Loucy (cell line): ENCODE results near the gene SYT9.

Experiments
- H2AFZ ChIP-seq: fragments of 200-600 bp; sonication (generic); 2 replicates; pipeline ENCODE4 v1.6.0; 2016; ENCODE audit warnings: antibody characterized with exemption, mild to moderate bottlenecking, low read length, moderate library complexity
- H3F3A ChIP-seq: fragments of 200-600 bp; 2 replicates; pipeline ENCODE4 v1.6.0; 2016; ENCODE audit warnings: antibody characterized with exemption, low read depth, mild to moderate bottlenecking
- H3K27me3 ChIP-seq: fragments of 200-600 bp; sonication (generic); 2 replicates; pipeline ENCODE4 v1.6.1; 2014; ENCODE audit warnings: low read length, mild to moderate bottlenecking; ENCODE audit not compliant: insufficient read depth, poor library complexity, severe bottlenecking
- H3K36me3 ChIP-seq: fragments of 200-600 bp; sonication (generic); 2 replicates; pipeline ENCODE4 v1.6.1; 2016; ENCODE audit warnings: low read length; ENCODE audit not compliant: insufficient read depth
- H3K4me1 ChIP-seq: fragments of 200-600 bp; sonication (generic); 2 replicates; pipeline ENCODE4 v1.5.1; 2014; ENCODE audit warnings: low read length, mild to moderate bottlenecking; ENCODE audit not compliant: insufficient read depth, poor library complexity, severe bottlenecking
- H3K4me2 ChIP-seq: fragments of 200-600 bp; sonication (generic); 2 replicates; pipeline ENCODE4 v1.6.0; 2014; ENCODE audit warnings: antibody characterized with exemption, low read length, low read depth, mild to moderate bottlenecking; ENCODE audit not compliant: poor library complexity, severe bottlenecking
- H3K4me3 ChIP-seq: fragments of 200-600 bp; sonication (generic); 2 replicates; pipeline ENCODE4 v1.5.1; 2014; ENCODE audit warnings: low read length, mild to moderate bottlenecking, mixed read lengths; ENCODE audit not compliant: poor library complexity, severe bottlenecking
- H3K79me2 ChIP-seq: fragments of 200-600 bp; sonication (generic); 2 replicates; pipeline ENCODE4 v1.6.1; 2014; ENCODE audit warnings: low read length; ENCODE audit not compliant: insufficient read depth
- H3K9ac ChIP-seq: fragments of 200-600 bp; sonication (generic); 2 replicates; pipeline ENCODE4 v1.6.0; 2014; ENCODE audit warnings: mild to moderate bottlenecking, low read depth, low read length, moderate library complexity; ENCODE audit not compliant: poor library complexity, severe bottlenecking
- H3K9me2 ChIP-seq: fragments of 200-600 bp; sonication (generic); replicated peaks from 2 replicates; pipeline ENCODE4 v1.6.1; 2016; ENCODE audit warnings: low read depth, low read length, mixed read lengths
- H3K9me3 ChIP-seq: fragments of 200-600 bp; sonication (generic); 2 replicates; pipeline ENCODE4 v1.6.1; 2014; ENCODE audit warnings: mild to moderate bottlenecking, antibody characterized with exemption, low read length, low read depth; ENCODE audit not compliant: insufficient read depth
- H4K20me1 ChIP-seq: fragments of 200-600 bp; sonication (generic); 2 replicates; pipeline ENCODE4 v1.6.0; 2014; ENCODE audit warnings: antibody characterized with exemption, low read length, mild to moderate bottlenecking; ENCODE audit not compliant: insufficient read depth, poor library complexity, severe bottlenecking
- EZH2phosphoT487 ChIP-seq: fragments of 200-600 bp; IDR thresholded peaks from 2 replicates; pipeline ENCODE4 v1.6.1; 2018; ENCODE audit warnings: antibody characterized with exemption, mild to moderate bottlenecking, moderate library complexity, borderline replicate concordance
- TF ChIP-seq, protein P1 (sequence below): fragments of 200-600 bp; sonication (generic); conservative IDR thresholded peaks from 2 replicates; pipeline ENCODE4 v1.5.1; 2014; ENCODE audit warnings: mild to moderate bottlenecking, antibody characterized with exemption, low read length

The SYT9 gene

DNA sequence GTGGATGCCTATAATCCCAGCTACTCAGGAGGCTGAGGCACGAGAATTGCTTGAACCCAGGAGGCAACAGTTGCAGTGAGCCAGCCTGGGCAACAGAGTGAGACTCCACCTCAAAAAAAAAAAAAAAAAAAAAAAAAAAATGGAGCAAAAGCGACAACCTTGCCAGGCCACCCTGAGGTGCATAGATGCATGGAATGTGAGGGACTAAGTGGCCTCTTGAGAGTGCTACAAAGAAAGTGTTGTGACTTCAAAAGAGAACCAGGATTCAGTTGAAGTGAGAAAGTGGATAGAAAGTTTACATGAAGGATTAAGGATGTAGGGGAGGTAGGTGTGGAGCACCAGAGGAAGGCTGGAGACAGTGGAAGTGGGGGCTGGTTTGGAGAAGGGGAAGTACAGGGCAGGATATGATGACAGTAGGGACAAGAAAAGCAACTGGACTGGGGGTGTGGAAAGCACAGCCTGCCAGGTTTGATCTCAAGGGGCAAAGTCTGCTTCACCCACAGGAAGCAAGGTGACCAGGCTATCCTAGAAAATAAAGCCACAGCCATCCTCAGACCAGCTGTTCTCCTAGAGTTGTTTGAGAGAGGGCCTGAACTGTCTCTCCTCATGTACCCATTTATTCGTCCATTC, 197.6 kb downstream of the SYT9 start:
- no peaks in the 10 kb centered on the region for H4K20me1 ChIP-seq
- H3K27me3 ChIP-seq = no peaks in the 10 kb centered on the region
- no peak overlapping the region for H2AFZ ChIP-seq
- H3K4me3 ChIP-seq = no peak overlapping the region
- H3K79me2 ChIP-seq = no peaks in the 10 kb centered on the region
- H3K4me2 ChIP-seq = no peak overlapping the region
- no peaks in the 10 kb centered on the region for H3F3A ChIP-seq
- no peaks in the 10 kb centered on the region for H3K9me3 ChIP-seq
- TF ChIP-seq EZH2phosphoT487 = no peak
- TF ChIP-seq, protein P1, sequence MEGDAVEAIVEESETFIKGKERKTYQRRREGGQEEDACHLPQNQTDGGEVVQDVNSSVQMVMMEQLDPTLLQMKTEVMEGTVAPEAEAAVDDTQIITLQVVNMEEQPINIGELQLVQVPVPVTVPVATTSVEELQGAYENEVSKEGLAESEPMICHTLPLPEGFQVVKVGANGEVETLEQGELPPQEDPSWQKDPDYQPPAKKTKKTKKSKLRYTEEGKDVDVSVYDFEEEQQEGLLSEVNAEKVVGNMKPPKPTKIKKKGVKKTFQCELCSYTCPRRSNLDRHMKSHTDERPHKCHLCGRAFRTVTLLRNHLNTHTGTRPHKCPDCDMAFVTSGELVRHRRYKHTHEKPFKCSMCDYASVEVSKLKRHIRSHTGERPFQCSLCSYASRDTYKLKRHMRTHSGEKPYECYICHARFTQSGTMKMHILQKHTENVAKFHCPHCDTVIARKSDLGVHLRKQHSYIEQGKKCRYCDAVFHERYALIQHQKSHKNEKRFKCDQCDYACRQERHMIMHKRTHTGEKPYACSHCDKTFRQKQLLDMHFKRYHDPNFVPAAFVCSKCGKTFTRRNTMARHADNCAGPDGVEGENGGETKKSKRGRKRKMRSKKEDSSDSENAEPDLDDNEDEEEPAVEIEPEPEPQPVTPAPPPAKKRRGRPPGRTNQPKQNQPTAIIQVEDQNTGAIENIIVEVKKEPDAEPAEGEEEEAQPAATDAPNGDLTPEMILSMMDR = no peak
- H3K9me2 ChIP-seq = no peaks in the 10 kb centered on the region
- H3K4me1 ChIP-seq = no peaks in the 10 kb centered on the region
- no peak overlapping the region for H3K9ac ChIP-seq
- no peaks in the 10 kb centered on the region for H3K36me3 ChIP-seq

DNA sequence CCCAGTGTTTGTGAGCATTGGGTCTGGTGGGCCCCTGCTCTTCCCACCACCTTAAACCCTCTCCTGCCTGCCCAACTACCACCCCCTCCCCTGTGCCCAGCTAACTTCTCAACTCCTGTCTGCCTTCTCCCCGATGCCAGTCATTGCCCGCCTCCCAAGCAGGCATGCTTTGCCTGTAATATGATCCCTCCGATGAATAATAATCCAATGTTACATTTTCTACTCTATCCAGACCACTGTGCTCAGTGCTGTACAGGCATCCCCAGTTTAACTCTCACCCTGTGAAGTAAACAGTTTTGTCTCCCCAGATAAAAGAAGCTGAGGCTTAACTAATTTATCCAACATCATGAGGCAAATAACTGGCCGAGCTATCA, 198.1 kb downstream of the SYT9 start:
- no peak for TF ChIP-seq EZH2phosphoT487
- TF ChIP-seq, protein P1 = no peak
- Histone ChIP-seq H3K4me2 (no peak overlapping the region), H3K9me3 (no peaks in the 10 kb centered on the region), H3K9ac (no peak overlapping the region), H3K27me3 (no peaks in the 10 kb centered on the region), H3K79me2 (no peaks in the 10 kb centered on the region), H2AFZ (no peak overlapping the region), H3F3A (no peaks in the 10 kb centered on the region), H4K20me1 (no peaks in the 10 kb centered on the region), H3K4me1 (no peaks in the 10 kb centered on the region), H3K36me3 (no peaks in the 10 kb centered on the region), H3K9me2 (no peaks in the 10 kb centered on the region), H3K4me3 (no peak overlapping the region)

DNA sequence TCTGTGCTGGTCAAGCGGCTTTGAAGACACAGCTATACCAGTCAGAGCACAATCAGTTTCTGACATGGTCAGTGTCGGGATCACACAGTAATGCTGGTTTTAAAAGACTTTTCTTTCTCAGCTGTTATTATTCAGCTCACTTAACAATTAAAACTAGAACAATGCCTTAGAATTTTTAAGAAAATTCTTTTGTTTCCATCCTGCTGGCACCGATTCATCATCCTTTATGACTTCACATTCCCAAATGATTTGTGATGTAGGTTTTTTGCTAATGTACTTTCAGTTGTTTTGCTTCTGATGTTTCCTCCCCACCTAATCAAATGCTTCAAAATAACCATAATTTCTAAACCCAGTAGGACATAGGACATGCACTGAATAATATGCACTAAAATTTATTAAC, 199.1 kb downstream of the SYT9 start:
- Histone ChIP-seq H3K9me2 (no peaks in the 10 kb centered on the region), H3K27me3 (no peaks in the 10 kb centered on the region), H4K20me1 (no peaks in the 10 kb centered on the region), H3K9ac (no peak overlapping the region), H3K79me2 (no peaks in the 10 kb centered on the region), H3F3A (no peaks in the 10 kb centered on the region), H3K9me3 (no peaks in the 10 kb centered on the region), H2AFZ (no peak overlapping the region), H3K4me3 (no peak overlapping the region), H3K4me1 (no peaks in the 10 kb centered on the region), H3K4me2 (no peak overlapping the region), H3K36me3 (no peaks in the 10 kb centered on the region)
- TF ChIP-seq EZH2phosphoT487 = no peak
- TF ChIP-seq, protein P1 = no peak
